ENCODE results near the gene TREX2.
"Not testable (repeated sequence)": the region's sequence is repeated elsewhere in the genome, so short reads cannot be mapped to it uniquely, and the experiment has no call there.

The TREX2 gene

GRCh38 chrX:153406011-153406410, 39.8 kb downstream of the TREX2 start:
- no peak for TF ChIP-seq CTCF (IDR thresholded peaks at IDR 0.05)
- TF ChIP-seq ZFX (IDR thresholded peaks at IDR 0.05; ENCODE audit: borderline replicate concordance), result no peak
- no peak overlapping the region for H3K27ac ChIP-seq

GRCh38 chrX:153405426-153405825, 40.4 kb downstream of the TREX2 start:
- H3K27ac ChIP-seq, result no peak overlapping the region
- TF ChIP-seq ZFX (IDR thresholded peaks at IDR 0.05; ENCODE audit: borderline replicate concordance), result no peak
- no peak for TF ChIP-seq CTCF (IDR thresholded peaks at IDR 0.05)

GRCh38 chrX:153404333-153404732, 41.5 kb downstream of the TREX2 start:
- H3K27ac ChIP-seq, result not testable (repeated sequence)

- no peak for TF ChIP-seq CTCF (IDR thresholded peaks at IDR 0.05)
- TF ChIP-seq ZFX (IDR thresholded peaks at IDR 0.05; ENCODE audit: borderline replicate concordance), result no peak
These were observed 44.6 kb downstream of the TREX2 start, which contains the start of gene PNMA6E for GRCh38 chrX:153401133-153401764. TSS of gene PNMA6E (minus strand) at chrX:153401350. CDS start at chrX:153398849, 2,501 bp downstream.

GRCh38 chrX:153400146-153401132, 45.4 kb downstream of the TREX2 start:
- TF ChIP-seq CTCF (IDR thresholded peaks at IDR 0.05), result peak; percentile 91
- no peak for TF ChIP-seq ZFX (IDR thresholded peaks at IDR 0.05; ENCODE audit: borderline replicate concordance)
- no peak overlapping the region for H3K27ac ChIP-seq

More at GRCh38 chrX:153401133-153401764, 44.6 kb downstream of the TREX2 start, which contains the start of gene PNMA6E:
- no peak within 1 kb of the TSS for H3K27ac ChIP-seq

GRCh38 chrX:153398275-153398960, 47.4 kb downstream of the TREX2 start:
- H3K27ac ChIP-seq, result no peak overlapping the region
- no peak for TF ChIP-seq CTCF (IDR thresholded peaks at IDR 0.05)
- no peak for TF ChIP-seq ZFX (IDR thresholded peaks at IDR 0.05; ENCODE audit: borderline replicate concordance)

GRCh38 chrX:153397256-153397960, 48.4 kb downstream of the TREX2 start:
- H3K27ac ChIP-seq, result no peak overlapping the region
- TF ChIP-seq ZFX (IDR thresholded peaks at IDR 0.05; ENCODE audit: borderline replicate concordance) (no peak), CTCF (IDR thresholded peaks at IDR 0.05) (no peak)
